GM18868 (cell line): ENCODE measurements around the gene XRN1.

Experiments
- ATAC-seq: cut with Tn5 transposase; IDR thresholded peaks from one replicate; pipeline ENCODE4 v1.9.1; 2021; ENCODE audit warnings: mild to moderate bottlenecking, moderate library complexity; ENCODE audit not compliant: unreplicated experiment

The XRN1 gene

DNA sequence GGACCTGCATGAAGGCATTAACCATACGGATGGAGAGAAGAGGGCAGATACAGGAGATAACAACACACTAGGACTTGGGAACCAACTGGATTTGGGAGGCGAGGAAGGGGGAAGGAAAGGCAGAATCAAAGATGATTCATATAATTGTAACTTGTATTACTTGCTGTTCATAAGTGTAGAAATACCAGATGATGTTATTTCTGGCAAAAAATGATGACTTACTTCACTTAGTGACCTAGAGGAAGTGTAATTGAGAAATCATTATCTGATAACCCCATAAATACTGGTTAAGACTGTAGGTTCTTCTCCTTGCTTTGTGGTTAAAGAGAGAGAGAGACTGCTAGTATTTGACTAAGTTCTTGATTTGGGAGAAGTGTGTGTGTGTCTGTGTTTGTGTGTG is 172.0 kb downstream of the XRN1 start:
- ATAC-seq: no peak

GRCh38 chr3:142274908-142275307 is 172.9 kb downstream of the XRN1 start:
- no peak for ATAC-seq

- ATAC-seq: no peak
These were observed 174.3 kb downstream of the XRN1 start for GRCh38 chr3:142273501-142273900.

GRCh38 chr3:142272200-142272891 is 175.5 kb downstream of the XRN1 start:
- no peak for ATAC-seq

DNA sequence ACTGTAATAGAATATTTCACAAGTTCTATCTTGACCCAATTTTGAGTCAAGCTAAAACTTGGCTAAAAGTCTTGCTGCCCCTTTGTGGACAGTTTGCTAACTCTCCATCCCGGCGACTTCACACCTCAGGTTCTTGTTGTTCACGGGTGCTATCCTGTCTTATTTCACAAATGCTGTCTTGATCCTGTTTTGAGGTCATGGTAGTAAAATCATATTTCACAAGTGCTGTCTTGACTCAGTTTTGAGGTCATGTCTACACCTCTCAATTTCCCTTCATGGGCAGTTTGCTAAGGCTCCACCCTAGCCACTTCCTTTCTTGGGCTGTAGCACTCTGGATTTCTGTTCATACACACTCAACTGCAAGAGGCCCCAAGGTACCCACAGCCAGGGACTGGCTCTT is 177.4 kb downstream of the XRN1 start:
- no peak for ATAC-seq

DNA sequence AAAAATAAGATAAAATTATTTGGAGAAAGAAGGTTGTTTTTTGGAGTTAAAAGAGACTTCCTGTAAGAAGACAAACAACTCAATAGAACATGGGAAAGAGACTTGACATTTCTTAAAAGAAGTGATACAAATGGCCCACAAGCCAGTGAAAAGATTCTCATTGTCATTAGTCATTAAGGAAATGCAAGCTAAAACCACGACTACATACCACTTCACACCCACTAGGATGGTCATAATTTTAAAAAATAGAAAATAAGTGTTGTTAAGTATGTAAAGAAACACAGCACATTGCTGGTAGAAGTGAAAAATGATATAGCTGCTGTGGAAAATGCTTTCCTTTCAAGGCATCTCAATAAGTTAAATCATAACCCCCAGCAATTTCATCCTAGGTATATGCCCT is 178.1 kb downstream of the XRN1 start:
- ATAC-seq: no peak

- ATAC-seq: no peak
These were observed 179.4 kb downstream of the XRN1 start for GRCh38 chr3:142268426-142268825.

DNA sequence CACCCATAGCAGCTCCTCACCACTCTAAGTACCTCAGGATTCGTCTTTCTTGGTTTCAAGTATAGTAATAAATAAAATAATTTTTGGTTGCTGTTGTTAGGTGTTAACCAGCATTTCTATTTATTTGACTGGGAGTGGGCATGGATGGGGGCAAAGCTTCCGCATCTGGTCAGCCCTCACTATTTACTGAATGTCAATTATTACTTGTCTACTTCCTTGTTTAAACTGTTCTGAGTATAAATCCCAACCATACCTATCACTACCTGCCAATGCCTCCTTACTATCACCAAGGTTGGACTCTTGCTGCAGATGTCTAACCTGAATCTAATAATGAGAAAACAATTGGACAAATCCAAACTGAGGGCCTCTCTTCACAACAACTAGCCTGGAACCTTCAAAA is 180.6 kb downstream of the XRN1 start:
- ATAC-seq: no peak

GRCh38 chr3:142263112-142263511 is 184.7 kb downstream of the XRN1 start:
- ATAC-seq: no peak

DNA sequence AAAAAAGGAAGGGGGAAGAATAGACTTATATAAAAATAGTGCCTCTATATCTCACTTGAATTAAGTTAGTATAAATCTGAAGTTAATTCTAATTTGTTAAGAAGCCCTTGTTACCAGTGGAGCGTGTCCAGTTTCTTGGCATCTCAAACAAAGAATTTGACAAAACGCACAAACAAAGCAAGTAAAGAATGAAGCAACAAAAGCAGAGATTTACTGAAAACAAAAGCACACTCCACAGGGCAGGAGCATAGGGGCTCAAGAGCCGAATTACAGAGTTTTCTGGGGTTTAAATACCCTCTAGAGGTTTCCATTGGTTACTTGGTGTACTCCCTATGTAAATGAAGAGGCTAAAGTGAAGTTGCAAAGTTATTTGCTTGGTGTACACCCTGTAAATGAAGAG is 188.5 kb downstream of the XRN1 start:
- ATAC-seq: no peak

GRCh38 chr3:142256712-142257333 is 191.0 kb downstream of the XRN1 start:
- no peak for ATAC-seq
